Psoas muscle (tissue), 8 donors: ENCODE results near the gene RUFY2. TPM values are rescaled to one million over a fixed set of nuclear protein-coding genes. Genes with fewer than 3 reads are reported as not detected.

ENCODE experiments used
- ATAC-seq, 4 donors: fragments of 200-7000 bp; cut with Tn5 transposase; one replicate each; pipeline ENCODE4 v1.9.1; 2020; ENCODE audit warnings: moderate library complexity in 3 of 4, mild to moderate bottlenecking in 2 of 4
- DNase-seq, 2 donors: peaks; one replicate each; pipeline ENCODE4 v3.0.0-alpha.2; 2020
- H3K27ac ChIP-seq: fragments of 200-600 bp; one replicate; pipeline ENCODE4 v1.8.0; 2022
- H3K27me3 ChIP-seq, 3 donors: fragments of 200-600 bp in 1 of 3; one replicate each; pipeline versions ENCODE4 v1.6.1 to v1.8.0; 2013 to 2022; ENCODE audit warnings: low read length in 2 of 3, mild to moderate bottlenecking in 2 of 3, moderate library complexity in 1 of 3; ENCODE audit not compliant: insufficient read depth in 3 of 3
- H3K36me3 ChIP-seq, 2 donors: fragments of 200-600 bp in 1 of 2; one replicate each; pipeline versions ENCODE4 v1.6.1 to v1.8.0; 2013 to 2022; ENCODE audit warnings: low read depth in 1 of 2, mild to moderate bottlenecking in 1 of 2, moderate library complexity in 1 of 2; ENCODE audit not compliant: insufficient read depth in 1 of 2
- H3K4me1 ChIP-seq: fragments of 200-600 bp; one replicate; pipeline ENCODE4 v1.8.0; 2022
- H3K4me3 ChIP-seq: fragments of 200-600 bp; one replicate; pipeline ENCODE4 v1.8.0; 2022; ENCODE audit warnings: mild to moderate bottlenecking
- H3K9me3 ChIP-seq: fragments of 200-600 bp; one replicate; pipeline ENCODE4 v1.8.0; 2022
- WGBS, 3 donors: extraction: QIAGEN DNeasy Blood & Tissue Kit; methylation state at CpG; one replicate each; pipeline versions ENCODE4 v1.1.6 to v1.1.7; 2013; 5-methylcytosine and 5-hydroxymethylcytosine counted together
- intact Hi-C, 2 donors: fragments of 100-400 bp; cut with DNase I; formaldehyde crosslinking; loops; one replicate each; pipeline versions ENCODE4 v1.11.0 to v1.14.2; 2022
- polyA plus RNA-seq, 3 donors: library from polyadenylated mRNA; stranded (reverse); fragments of 200-250 nt; gene quantifications; one replicate each; pipeline ENCODE4 v1.2.3, GENCODE V29; 2013
- total RNA-seq, 4 donors: library from RNA; stranded (reverse); fragmentation: NEBNext Ultra II Directional in 2 of 4; extraction: Animal tissue kit (Norgen Biotek cat#: 25700) in 2 of 4; gene quantifications; one replicate each; pipeline versions ENCODE4 v1.2.1 to v1.2.4, GENCODE V29; 2021 to 2023
- TF ChIP-seq, protein P1 (sequence below): fragments of 200-600 bp; IDR thresholded peaks from one replicate; pipeline ENCODE4 v1.8.0; 2022; ENCODE audit warnings: antibody characterized with exemption
- donor health status: healthy with polysubstance abuse.
- donor health status: DM: no; HTN: no; CAD: no; lungs with moderate emphysema.
- donor health status: Bipolar disorder and iron deficiency.
- donor health status: healthy.
- donor health status: DM: yes; HTN: yes; CAD: no.
- donor health status: DM: no; HTN: no; CAD: no.
- donor health status: DM: no; HTN: no; CAD: no.
- donor health status: DM: yes; HTN: yes; CAD: no.

The RUFY2 gene
- total and polyA plus RNA-seq, 7 donors: 3.1 to 12.5 (median 10.0) TPM

DNA sequence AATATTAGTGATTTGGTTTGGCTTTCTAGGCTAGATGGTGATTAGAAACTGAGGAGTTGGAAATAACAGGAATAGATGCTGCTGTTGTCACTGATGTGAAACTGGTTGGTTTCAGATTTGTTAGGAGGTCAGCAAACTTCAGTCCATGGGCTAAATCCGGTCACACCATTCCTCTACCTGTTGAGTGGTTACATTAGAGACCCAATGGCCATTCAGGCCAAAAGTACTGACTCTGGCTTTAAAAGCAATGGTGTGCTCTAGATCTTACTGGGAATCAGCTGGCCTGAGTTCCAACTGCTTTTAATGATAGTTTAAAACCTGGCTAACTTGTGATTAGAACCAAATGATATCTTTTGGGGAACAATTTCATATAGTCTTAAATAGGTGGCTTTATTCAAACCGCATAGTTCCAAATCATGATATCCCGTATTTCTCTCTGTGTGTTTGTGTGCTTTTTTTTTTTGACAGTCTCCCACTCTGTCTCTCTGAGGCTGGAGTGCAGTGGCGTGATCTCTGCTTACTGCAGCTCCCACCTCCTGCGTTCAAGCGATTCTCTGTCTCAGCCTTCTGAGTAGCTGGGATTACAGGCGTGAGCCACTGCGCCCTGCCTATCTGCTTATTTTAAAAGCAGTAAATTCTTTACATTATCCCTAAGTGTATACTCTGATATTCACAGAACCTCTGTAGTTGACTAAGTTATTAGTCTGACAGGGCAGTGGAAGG lies 66.6 kb downstream of the RUFY2 start:
- WGBS, 3 donors: 92 to 93% (median 93%) methylated on average over 8 of the region's 8 CpGs
- Histone ChIP-seq H3K4me3 (no peak overlapping the region), H3K27me3 (no peaks in the 10 kb centered on the region), H3K4me1 (peaks cover 35% of the 10 kb centered on the region), H3K36me3 (peaks cover 8 to 75% of the 10 kb centered on the region in 2 donors), H3K27ac (no peak overlapping the region), H3K9me3 (no peaks in the 10 kb centered on the region)
- TF ChIP-seq, protein P1, sequence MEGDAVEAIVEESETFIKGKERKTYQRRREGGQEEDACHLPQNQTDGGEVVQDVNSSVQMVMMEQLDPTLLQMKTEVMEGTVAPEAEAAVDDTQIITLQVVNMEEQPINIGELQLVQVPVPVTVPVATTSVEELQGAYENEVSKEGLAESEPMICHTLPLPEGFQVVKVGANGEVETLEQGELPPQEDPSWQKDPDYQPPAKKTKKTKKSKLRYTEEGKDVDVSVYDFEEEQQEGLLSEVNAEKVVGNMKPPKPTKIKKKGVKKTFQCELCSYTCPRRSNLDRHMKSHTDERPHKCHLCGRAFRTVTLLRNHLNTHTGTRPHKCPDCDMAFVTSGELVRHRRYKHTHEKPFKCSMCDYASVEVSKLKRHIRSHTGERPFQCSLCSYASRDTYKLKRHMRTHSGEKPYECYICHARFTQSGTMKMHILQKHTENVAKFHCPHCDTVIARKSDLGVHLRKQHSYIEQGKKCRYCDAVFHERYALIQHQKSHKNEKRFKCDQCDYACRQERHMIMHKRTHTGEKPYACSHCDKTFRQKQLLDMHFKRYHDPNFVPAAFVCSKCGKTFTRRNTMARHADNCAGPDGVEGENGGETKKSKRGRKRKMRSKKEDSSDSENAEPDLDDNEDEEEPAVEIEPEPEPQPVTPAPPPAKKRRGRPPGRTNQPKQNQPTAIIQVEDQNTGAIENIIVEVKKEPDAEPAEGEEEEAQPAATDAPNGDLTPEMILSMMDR: no peak
- ATAC-seq: no peak
- intact Hi-C loops: no loop called here
- DNase-seq: no peak

DNA sequence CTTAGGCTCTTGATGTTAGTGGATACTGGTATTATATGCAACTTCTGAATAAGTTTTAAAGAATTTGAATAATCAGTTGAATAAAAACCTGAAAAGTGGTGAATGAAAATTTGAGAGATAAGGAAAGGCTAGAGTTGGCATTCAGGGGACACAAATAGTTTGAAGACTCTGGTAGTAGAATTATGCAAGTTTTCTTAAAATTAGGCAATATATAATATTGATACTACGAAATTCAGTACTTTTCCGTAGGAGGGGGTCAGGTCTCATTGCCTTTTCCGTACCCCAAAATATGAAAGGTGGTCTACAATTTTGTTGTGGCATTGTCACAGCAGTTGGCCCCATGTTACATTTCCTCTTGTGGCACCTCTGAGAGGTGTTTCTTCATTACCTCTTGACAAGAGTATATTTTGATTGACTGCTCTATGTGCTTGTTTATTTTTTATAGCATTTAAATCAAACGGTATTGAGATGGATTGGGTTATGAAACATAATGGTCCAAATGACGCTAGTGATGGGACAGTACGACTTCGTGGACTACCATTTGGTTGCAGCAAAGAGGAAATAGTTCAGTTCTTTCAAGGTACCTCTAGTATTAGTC lies 70.2 kb downstream of the RUFY2 start:
- no peak for ATAC-seq
- H3K27me3 ChIP-seq: no peaks in the 10 kb centered on the region
- H3K36me3 ChIP-seq: peaks cover 8 to 39% of the 10 kb centered on the region in 2 donors
- no peak overlapping the region for H3K27ac ChIP-seq
- intact Hi-C loops: loop anchor here (10.0 kb wide), 1 partner anchor 262 kb away; the partner anchor contains the start of gene HERC4 (in 2 of the 2)
- 64 to 73% (median 67%) methylated on average over 7 of the region's 7 CpGs for WGBS, 3 donors
- TF ChIP-seq, protein P1: no peak
- peaks cover 41% of the 10 kb centered on the region for H3K4me1 ChIP-seq
- H3K4me3 ChIP-seq: peak overlapping the region; percentile 93
- H3K9me3 ChIP-seq: no peaks in the 10 kb centered on the region
- DNase-seq: no peak

GRCh38 chr10:68334672-68335467 lies 72.2 kb downstream of the RUFY2 start:
- Histone ChIP-seq H3K36me3 (peaks cover 0 to 19% of the 10 kb centered on the region in 2 donors), H3K4me3 (peak overlapping the region; percentile 93), H3K27ac (peak overlapping the region; percentile 5), H3K27me3 (no peaks in the 10 kb centered on the region), H3K9me3 (no peaks in the 10 kb centered on the region), H3K4me1 (peaks cover 45% of the 10 kb centered on the region)
- DNase-seq (no peak), ATAC-seq (no peak)
- 11 to 16% (median 12%) methylated on average over 8 of the region's 8 CpGs for WGBS, 3 donors
- intact Hi-C loops: loop anchor here (10.0 kb wide), 1 partner anchor 260 kb away; the partner anchor contains the start of gene HERC4 (in 2 of the 2)
- TF ChIP-seq, protein P1: no peak

- no peak for DNase-seq
- H3K4me3 ChIP-seq: peak overlapping the region; percentile 93
- intact Hi-C loops: loop anchor here (10.0 kb wide), 1 partner anchor 259 kb away; the partner anchor contains the start of gene HERC4 (in 2 of the 2)
- no peaks in the 10 kb centered on the region for H3K9me3 ChIP-seq
- H3K36me3 ChIP-seq: peaks cover 0 to 8% of the 10 kb centered on the region in 2 donors
- no peaks in the 10 kb centered on the region for H3K27me3 ChIP-seq
- TF ChIP-seq, protein P1: no peak
- no peak for ATAC-seq
- peaks cover 45% of the 10 kb centered on the region for H3K4me1 ChIP-seq
- H3K27ac ChIP-seq: peak overlapping the region; percentile 95
- WGBS, 3 donors: 3 to 5% (median 3%) methylated on average over 10 of the region's 10 CpGs
Observed at GRCh38 chr10:68333440-68334431, 73.3 kb downstream of the RUFY2 start.
